A549 (cell line): Measurements from ENCODE around the gene PCDH9.

Experiments
- CEBPB ChIP-seq, 2 experiments: fragments of >200 bp in 1 of 2; sonication (Bioruptor Twin) in 1 of 2; formaldehyde crosslinking in 1 of 2; IDR thresholded peaks; 2 replicates each; pipeline ENCODE4 v1.6.1; 2012 to 2016
- CHD4 ChIP-seq: fragments of 200-600 bp; sonication (generic); IDR thresholded peaks from 2 replicates; pipeline ENCODE4 v1.6.1; 2016; ENCODE audit warnings: antibody characterized with exemption, mild to moderate bottlenecking, borderline replicate concordance
- EP300 ChIP-seq, 2 experiments: fragments of >200 bp; sonication (Bioruptor Twin); formaldehyde crosslinking; IDR thresholded peaks; 2 replicates in 1 of 2; 3 replicates in 1 of 2; pipeline ENCODE4 v1.6.1; 2016 to 2017
- POLR2A ChIP-seq: IDR thresholded peaks from 2 replicates; pipeline ENCODE4 v1.6.1; 2012; ENCODE audit warnings: mild to moderate bottlenecking, low read length
- RAD21 ChIP-seq, 2 experiments: fragments of >200 bp in 1 of 2; sonication (Bioruptor Twin) in 1 of 2; formaldehyde crosslinking in 1 of 2; IDR thresholded peaks in 1 of 2; conservative IDR thresholded peaks in 1 of 2; 2 replicates in 1 of 2; 3 replicates in 1 of 2; pipeline ENCODE4 v1.6.1; 2012 to 2018; ENCODE audit warnings: inconsistent platforms in 1 of 2
- TP53 ChIP-seq: fragments of 250-450 bp; sonication (Bioruptor Pico); IDR thresholded peaks from 2 replicates; pipeline ENCODE4 v1.5.0; 2021; ENCODE audit warnings: mild to moderate bottlenecking, moderate library complexity
- TF ChIP-seq, protein P1 (sequence below): fragments of >200 bp; sonication (Bioruptor Twin); formaldehyde crosslinking; IDR thresholded peaks from 3 replicates; pipeline ENCODE4 v1.5.1; 2016
- TF ChIP-seq, protein P2 (sequence below): IDR thresholded peaks from 2 replicates; pipeline ENCODE4 v1.6.1; 2012
- TF ChIP-seq, protein P3 (sequence below): fragments of 200-600 bp; sonication (generic); IDR thresholded peaks from 2 replicates; pipeline ENCODE4 v1.6.1; 2016; ENCODE audit warnings: antibody characterized with exemption, mild to moderate bottlenecking, moderate library complexity

DNA sequence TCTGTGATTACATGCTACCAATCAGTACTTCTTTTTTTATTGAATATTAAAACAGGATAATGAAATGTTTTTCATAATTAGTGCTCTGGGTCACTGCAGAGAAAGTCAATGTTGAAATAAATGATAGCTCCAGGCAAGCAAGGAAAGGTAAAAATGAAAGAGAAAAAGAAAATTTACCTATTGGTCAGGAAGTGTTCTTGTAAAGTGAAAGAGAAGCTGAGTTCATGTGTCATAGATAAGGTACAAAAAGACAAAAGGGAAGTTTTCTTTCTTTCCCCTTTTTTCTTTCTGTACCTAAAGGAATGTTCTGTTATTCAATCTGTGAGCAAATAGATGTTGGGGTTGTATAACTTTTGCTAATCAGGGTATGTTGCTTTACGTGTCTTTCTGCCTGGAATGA, 197.0 kb downstream of the PCDH9 start:
- no peak for TF ChIP-seq TP53 (CRISPR knock-in tag)
- TF ChIP-seq, protein P1, sequence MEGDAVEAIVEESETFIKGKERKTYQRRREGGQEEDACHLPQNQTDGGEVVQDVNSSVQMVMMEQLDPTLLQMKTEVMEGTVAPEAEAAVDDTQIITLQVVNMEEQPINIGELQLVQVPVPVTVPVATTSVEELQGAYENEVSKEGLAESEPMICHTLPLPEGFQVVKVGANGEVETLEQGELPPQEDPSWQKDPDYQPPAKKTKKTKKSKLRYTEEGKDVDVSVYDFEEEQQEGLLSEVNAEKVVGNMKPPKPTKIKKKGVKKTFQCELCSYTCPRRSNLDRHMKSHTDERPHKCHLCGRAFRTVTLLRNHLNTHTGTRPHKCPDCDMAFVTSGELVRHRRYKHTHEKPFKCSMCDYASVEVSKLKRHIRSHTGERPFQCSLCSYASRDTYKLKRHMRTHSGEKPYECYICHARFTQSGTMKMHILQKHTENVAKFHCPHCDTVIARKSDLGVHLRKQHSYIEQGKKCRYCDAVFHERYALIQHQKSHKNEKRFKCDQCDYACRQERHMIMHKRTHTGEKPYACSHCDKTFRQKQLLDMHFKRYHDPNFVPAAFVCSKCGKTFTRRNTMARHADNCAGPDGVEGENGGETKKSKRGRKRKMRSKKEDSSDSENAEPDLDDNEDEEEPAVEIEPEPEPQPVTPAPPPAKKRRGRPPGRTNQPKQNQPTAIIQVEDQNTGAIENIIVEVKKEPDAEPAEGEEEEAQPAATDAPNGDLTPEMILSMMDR = no peak
- TF ChIP-seq CHD4 = no peak
- no peak for TF ChIP-seq CEBPB (IDR thresholded peaks at IDR 0.05)
- TF ChIP-seq RAD21 (conservative IDR thresholded peaks at IDR 0.05 in 1 of 2, IDR thresholded peaks at IDR 0.05 in 1 of 2) = no peak
- TF ChIP-seq, protein P2, sequence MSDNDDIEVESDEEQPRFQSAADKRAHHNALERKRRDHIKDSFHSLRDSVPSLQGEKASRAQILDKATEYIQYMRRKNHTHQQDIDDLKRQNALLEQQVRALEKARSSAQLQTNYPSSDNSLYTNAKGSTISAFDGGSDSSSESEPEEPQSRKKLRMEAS = no peak
- TF ChIP-seq POLR2A = no peak
- TF ChIP-seq, protein P3, sequence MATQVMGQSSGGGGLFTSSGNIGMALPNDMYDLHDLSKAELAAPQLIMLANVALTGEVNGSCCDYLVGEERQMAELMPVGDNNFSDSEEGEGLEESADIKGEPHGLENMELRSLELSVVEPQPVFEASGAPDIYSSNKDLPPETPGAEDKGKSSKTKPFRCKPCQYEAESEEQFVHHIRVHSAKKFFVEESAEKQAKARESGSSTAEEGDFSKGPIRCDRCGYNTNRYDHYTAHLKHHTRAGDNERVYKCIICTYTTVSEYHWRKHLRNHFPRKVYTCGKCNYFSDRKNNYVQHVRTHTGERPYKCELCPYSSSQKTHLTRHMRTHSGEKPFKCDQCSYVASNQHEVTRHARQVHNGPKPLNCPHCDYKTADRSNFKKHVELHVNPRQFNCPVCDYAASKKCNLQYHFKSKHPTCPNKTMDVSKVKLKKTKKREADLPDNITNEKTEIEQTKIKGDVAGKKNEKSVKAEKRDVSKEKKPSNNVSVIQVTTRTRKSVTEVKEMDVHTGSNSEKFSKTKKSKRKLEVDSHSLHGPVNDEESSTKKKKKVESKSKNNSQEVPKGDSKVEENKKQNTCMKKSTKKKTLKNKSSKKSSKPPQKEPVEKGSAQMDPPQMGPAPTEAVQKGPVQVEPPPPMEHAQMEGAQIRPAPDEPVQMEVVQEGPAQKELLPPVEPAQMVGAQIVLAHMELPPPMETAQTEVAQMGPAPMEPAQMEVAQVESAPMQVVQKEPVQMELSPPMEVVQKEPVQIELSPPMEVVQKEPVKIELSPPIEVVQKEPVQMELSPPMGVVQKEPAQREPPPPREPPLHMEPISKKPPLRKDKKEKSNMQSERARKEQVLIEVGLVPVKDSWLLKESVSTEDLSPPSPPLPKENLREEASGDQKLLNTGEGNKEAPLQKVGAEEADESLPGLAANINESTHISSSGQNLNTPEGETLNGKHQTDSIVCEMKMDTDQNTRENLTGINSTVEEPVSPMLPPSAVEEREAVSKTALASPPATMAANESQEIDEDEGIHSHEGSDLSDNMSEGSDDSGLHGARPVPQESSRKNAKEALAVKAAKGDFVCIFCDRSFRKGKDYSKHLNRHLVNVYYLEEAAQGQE = no peak
- no peak for TF ChIP-seq EP300 (IDR thresholded peaks at IDR 0.05)
